GM18907 (cell line): ENCODE data around the gene FAM83C.
A peak's percentile ranks its signal among the peaks of the same experiment; 100 is the strongest.

Experiments
- ATAC-seq: cut with Tn5 transposase; IDR thresholded peaks from one replicate; pipeline ENCODE4 v1.9.1; 2021; ENCODE audit warnings: mild to moderate bottlenecking, moderate library complexity; ENCODE audit not compliant: unreplicated experiment

Gene FAM83C

DNA sequence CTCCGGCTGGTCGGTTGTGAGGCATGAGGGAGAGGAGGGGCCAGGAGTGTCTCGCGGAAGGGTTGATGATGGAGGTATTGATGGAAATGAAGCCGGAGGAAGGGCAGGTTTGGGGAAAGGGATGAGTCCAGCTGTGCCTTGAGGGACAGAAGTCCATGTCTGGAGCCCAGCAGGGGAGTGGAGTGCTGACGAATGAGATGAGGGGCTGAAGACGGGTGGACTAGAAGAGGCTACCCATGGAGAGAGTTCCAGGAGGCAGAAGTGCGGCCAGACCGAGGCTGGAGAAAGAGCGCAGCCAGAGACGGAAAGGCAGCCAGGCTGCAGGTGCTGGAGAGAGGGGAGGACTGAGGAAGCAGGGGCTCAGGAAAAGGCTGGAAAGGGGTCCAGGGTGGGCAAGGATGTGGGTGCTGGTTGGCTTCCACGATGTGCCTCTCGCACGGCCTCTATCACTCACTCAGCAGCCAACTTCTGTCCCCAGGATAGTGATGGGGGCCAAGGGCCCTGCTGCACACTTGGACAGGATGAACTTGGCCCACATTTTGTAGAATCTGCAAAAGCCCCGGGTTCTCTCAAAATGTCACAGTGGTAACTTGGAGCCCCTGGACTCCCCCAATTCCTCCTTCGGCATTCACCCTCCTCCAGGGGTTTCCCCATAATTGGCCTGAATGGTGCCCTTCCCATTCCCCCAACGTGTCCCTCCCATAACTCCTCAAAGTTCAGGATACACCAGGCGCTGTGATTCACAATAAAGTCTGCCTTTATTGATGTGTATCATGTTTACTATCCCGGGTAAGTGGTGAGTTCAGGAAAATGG, 7.0 kb downstream of the FAM83C start:
- ATAC-seq = no peak

- ATAC-seq = peak; percentile 58
Measured at GRCh38 chr20:35284267-35284991, 7.8 kb downstream of the FAM83C start, which contains the start of gene EIF6. Gene EIF6, minus strand, starts transcription at chr20:35284772. Its CDS starts 285 bp downstream, at chr20:35284487.

DNA sequence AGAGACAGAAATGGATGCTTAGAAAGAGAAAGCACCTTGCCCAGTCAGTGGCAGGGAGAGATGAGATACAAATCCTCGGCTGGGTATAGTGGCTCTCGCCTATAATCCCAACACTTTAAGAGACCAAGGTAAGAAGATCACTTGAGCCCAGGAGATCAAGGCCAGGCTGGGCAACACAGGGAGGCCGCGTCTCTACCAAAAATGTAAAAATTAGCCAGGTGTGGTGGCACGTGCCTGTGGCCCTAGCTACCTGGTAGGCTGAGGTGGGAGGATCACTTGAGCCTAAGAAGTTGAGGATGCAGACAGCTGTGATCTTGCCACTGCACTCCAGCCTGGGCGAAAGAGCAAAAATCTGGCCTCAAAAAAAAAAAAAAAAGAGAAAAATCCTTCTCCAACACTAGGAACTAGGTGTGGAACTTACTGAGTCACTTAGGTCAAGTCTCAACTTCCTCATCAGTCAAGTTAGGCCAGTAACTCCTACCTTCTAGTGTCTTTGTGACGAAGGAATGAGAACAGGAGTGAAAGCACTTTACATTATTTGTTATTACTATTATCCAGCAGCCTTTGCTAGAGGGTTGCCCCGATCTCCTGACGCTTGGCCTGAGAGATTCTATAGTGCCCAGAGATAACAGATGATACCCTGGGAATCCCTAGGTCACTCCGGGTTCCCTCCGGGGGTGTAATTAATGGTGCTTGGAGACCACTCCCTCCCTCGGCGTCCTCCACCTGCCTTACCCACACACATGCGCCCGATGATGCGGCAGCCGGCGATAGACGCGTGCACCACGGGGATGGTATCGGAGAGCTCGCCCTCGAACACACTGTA, 8.6 kb downstream of the FAM83C start:
- peak; percentile 21 for ATAC-seq

DNA sequence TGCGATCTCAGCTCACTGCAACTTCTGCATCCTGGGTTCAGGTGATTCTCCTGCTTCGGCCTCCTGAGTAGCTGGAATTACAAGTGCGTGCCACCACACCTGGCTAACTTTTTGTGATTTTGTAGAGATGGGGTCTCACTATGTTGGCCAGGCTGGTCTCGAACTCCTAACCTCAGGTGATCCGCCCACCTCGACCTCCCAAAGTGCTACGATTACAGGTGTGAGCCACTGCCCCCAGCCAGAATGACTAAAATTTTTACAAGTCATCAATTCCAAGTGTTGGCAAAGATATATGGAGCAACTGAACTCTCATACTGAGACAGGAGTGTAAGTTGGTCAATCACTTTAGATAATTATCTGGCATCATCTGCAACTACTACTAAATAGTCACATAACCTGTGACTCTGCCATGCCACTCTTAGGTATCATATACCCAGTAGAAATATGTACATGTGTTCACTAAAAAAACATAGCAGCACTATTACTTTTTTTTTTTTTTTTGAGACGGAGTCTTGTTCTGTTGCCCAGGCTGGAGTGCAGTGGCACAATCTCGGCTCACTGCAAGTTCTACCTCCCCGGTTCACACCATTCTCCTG, 10.6 kb downstream of the FAM83C start:
- ATAC-seq = no peak

DNA sequence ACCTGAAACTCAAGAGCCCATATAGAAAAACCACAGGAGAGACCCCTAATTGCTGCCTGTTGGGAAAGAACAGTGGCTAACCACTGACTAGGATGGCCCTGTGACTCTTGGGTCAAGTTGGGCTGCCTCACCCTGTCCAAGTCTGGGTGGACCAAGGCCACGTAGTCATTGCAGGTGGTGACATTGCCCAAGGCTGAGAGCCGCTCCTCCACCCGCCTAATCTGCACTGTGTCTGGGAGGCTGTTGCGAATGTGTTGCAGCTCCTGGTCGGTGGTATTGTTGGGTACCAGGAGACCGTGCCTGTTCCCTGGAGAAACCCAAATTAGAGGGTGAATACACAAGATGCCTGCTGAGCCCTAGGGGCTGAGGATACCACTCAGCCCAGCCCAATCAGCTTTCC, 11.7 kb downstream of the FAM83C start:
- ATAC-seq = no peak

- ATAC-seq = no peak
Measured at GRCh38 chr20:35279533-35280174, 12.6 kb downstream of the FAM83C start.

DNA sequence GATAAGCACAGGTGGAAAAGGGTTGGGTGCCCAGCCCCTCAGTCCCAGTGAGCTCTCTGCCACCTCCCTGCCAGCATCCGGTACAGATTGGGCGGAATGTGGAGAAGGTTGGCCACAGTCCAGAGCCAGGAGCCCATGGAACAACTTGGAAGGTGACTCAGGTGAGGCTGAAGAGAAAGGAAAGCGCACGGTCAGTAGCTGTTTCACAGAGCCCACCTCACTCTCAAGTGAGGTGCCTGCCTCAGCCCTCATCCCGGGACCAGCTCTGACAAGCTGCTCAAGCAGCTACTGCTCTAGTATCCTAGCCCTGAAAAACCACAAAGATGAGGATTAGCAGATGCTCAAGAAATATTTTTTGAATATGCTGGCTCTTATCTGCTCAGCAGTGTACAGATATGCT, 13.2 kb downstream of the FAM83C start:
- no peak for ATAC-seq

DNA sequence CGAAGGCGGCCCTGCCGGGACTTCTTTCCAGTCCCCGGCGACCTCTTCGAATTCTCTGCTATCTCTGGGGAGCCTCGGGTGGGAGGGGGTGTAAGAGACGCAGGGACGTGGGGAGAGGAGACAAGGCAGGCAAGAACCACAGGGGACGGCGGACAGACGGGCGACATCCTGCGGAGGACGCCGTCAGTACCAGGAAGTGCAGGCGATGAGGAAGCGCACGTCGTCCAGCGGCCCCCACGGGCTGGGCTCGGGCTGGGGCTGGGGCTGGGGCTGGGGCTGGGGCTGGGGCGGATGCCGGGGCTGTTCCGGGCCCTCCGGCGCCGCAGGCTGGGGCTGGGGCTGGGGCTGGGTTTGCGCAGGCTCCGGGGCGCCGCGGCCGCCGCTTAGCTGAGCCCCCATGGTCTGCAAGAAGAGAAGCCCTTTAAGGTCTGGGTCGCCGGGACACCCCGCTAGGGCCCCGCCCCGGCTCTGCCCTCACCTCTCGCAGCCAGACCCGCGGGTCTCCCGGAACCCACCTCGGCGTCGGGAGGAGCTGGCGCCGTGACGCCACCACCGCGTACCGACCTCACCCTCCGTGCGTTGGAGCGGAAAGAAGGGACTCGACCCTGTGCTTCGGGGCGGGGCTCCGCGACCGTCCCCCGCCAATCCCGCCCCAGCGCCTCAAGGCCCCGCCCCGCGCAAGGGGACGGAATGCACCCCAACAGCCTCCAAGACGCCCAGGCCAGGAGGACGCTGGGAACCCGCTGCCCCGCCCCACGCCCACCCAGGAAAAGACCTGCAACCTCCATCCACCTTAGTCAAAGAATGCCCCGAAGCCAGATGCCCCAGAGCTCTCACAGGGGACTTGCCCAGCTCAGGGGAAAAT, 14.5 kb downstream of the FAM83C start, which contains the start of gene MMP24OS:
Gene MMP24OS, minus strand, starts transcription at position 592 of the 865 bp plus-strand sequence. Its CDS starts 193 bp downstream, at position 399.
- peak; percentile 79 for ATAC-seq

DNA sequence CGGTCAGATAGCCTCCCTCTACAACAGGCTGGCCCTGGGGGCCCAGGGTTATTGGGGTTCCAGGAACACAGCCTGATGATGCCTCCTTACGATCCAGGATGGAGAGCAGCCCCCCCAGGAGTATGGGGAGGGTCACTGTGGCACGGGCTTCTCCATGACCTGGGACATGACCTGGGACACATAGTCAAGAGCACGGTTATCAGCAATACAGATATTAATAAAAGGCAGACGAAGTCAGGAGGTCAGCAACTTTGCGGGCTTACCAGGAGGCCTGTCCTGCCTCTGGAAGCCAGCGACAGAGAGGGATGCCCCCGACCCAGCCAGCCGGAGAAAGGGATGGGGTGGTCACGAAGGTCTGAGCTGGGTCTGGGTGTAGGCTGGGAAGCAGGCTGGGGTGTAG, 15.1 kb downstream of the FAM83C start:
- peak; percentile 4 for ATAC-seq

DNA sequence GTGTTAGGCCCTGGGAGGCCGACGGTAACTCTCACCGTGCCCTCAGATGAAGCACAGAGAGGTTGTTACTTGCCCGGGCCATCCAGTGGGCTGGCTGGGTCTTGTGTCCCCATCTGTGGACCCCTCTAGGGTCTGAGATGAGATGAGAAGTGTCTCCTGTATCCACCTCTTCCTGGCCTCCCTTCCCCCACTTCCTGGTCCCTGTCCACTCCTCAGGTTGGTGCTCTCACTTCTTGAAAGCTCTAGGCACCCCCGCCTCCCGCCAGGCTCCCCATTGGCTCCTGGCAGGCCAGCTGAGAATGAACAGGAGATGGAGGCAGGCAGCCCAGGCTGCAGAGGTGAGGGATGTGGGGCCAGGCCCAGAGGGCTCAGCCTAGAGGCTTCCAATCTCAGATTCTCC, 15.8 kb downstream of the FAM83C start:
- ATAC-seq = no peak

- ATAC-seq = no peak
Measured at GRCh38 chr20:35275741-35276251, 16.4 kb downstream of the FAM83C start.

DNA sequence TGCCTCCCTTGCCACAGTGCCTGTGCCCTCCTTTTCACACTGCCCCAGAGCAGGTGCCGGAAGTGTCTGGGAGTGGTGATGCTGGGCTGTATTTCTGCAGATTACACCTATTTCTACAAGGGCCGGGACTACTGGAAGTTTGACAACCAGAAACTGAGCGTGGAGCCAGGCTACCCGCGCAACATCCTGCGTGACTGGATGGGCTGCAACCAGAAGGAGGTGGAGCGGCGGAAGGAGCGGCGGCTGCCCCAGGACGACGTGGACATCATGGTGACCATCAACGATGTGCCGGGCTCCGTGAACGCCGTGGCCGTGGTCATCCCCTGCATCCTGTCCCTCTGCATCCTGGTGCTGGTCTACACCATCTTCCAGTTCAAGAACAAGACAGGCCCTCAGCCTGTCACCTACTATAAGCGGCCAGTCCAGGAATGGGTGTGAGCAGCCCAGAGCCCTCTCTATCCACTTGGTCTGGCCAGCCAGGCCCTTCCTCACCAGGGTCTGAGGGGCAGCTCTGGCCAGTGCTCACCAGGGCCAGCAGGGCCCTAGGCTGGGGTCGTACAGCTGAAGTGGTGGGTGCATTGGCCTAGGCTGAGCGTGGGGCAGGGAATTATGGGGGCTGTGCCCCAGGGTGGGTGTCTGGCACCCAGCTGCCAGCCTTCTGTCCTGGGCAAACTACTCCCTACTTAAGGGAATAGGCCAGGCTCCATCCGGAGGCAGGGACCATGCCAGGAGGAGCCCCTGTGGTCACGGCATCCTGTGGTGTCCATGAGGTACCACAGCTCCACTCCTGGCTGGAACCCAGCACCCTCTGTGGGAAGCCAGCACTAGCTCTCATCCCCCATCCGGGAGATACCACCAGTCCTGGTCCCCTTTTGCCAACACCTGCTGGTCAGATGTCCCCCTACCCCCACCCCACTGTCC, 17.8 kb downstream of the FAM83C start:
- ATAC-seq = no peak

GRCh38 chr20:35273449-35274171, 18.6 kb downstream of the FAM83C start:
- no peak for ATAC-seq

DNA sequence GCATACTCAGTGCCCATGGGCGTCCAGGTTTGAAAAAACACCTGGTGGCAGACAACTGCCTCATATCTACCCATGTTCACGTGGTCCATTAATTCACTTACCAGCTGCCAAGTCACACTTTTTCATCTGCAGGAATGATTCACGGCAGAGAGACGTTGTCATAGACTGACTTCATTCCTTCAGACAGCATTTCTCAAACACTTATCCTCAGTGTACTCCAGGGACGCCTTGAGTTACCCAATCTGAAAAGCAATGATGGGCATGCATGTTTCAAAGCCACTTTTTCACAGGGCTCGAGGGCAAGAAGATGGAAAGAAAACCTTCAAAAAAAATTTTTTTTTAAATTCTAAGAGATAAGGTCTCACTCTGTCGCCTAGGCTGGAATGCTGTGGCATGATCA, 20.3 kb downstream of the FAM83C start:
- ATAC-seq = no peak

GRCh38 chr20:35271073-35271882, 20.9 kb downstream of the FAM83C start:
- no peak for ATAC-seq

- ATAC-seq = no peak
Measured at GRCh38 chr20:35270021-35270902, 22.0 kb downstream of the FAM83C start.
